Spleen (tissue), 13 donors: ENCODE data around the gene PER1. TPM values are rescaled to one million over a fixed set of nuclear protein-coding genes. Genes with fewer than 3 reads are reported as not detected.
A peak's percentile ranks its signal among the peaks of the same experiment; 100 is the strongest.

ENCODE experiments used
- DNase-seq: peaks from one replicate; pipeline ENCODE4 v3.0.0-alpha.2; 2020
- H3K27ac ChIP-seq, 8 donors: fragments of 200-600 bp; sonication (generic) in 7 of 8; 1 replicate in 4 of 8; 2 replicates in 4 of 8; pipeline versions ENCODE4 v1.5.0 to v1.8.0; 2016 to 2021; ENCODE audit warnings: inconsistent platforms in 4 of 8, mild to moderate bottlenecking in 4 of 8, moderate library complexity in 1 of 8
- H3K27me3 ChIP-seq, 7 donors: fragments of 200-600 bp; sonication (generic) in 6 of 7; replicated peaks in 1 of 7; 1 replicate in 4 of 7; 2 replicates in 3 of 7; pipeline versions ENCODE4 v1.5.0 to v1.8.0; 2016 to 2021; ENCODE audit warnings: inconsistent platforms in 3 of 7, mild to moderate bottlenecking in 1 of 7
- H3K36me3 ChIP-seq, 6 donors: fragments of 200-600 bp; sonication (generic) in 5 of 6; 1 replicate in 4 of 6; 2 replicates in 2 of 6; pipeline versions ENCODE4 v1.5.0 to v1.8.0; 2016 to 2021; ENCODE audit warnings: inconsistent platforms in 2 of 6
- H3K4me1 ChIP-seq, 6 donors: fragments of 200-600 bp; sonication (generic) in 5 of 6; 1 replicate in 3 of 6; 2 replicates in 3 of 6; pipeline versions ENCODE4 v1.5.0 to v1.8.0; 2016 to 2021; ENCODE audit warnings: inconsistent platforms in 3 of 6
- H3K4me3 ChIP-seq, 8 donors: fragments of 200-600 bp; sonication (generic) in 7 of 8; 1 replicate in 4 of 8; 2 replicates in 4 of 8; pipeline versions ENCODE4 v1.5.0 to v1.8.0; 2016 to 2021; ENCODE audit warnings: inconsistent platforms in 4 of 8, mild to moderate bottlenecking in 4 of 8, moderate library complexity in 2 of 8
- H3K9me3 ChIP-seq, 8 donors: fragments of 200-600 bp; sonication (generic) in 7 of 8; 1 replicate in 4 of 8; 2 replicates in 4 of 8; pipeline versions ENCODE4 v1.5.0 to v1.8.0; 2016 to 2021; ENCODE audit warnings: inconsistent platforms in 4 of 8
- CTCF ChIP-seq, 11 experiments: fragments of 200-600 bp in 7 of 11; fragments of 450-650 bp in 4 of 11; sonication (generic) in 4 of 11; IDR thresholded peaks in 8 of 11; conservative IDR thresholded peaks in 3 of 11; 1 replicate in 7 of 11; 2 replicates in 4 of 11; pipeline versions ENCODE4 v1.4.0 to v1.8.0; 2016 to 2021; ENCODE audit warnings: antibody characterized with exemption in 11 of 11, inconsistent platforms in 4 of 11, mild to moderate bottlenecking in 1 of 11
- POLR2A ChIP-seq, 3 donors: fragments of 450-650 bp; IDR thresholded peaks; one replicate each; pipeline ENCODE4 v1.5.1; 2017; ENCODE audit warnings: antibody characterized with exemption in 3 of 3, mild to moderate bottlenecking in 1 of 3
- POLR2AphosphoS5 ChIP-seq, 3 donors: sonication (generic); formaldehyde crosslinking; IDR thresholded peaks; one replicate each; pipeline ENCODE4 v1.5.1; 2017; ENCODE audit warnings: antibody characterized with exemption in 3 of 3
- WGBS, 5 donors: extraction: QIAGEN DNeasy Blood & Tissue Kit in 3 of 5; methylation state at CpG; one replicate each; pipeline versions ENCODE4 v1.1.5 to v1.1.7; 2013 to 2018; 5-methylcytosine and 5-hydroxymethylcytosine counted together
- intact Hi-C: fragments of 100-400 bp; cut with DNase I; formaldehyde crosslinking; loops from one replicate; pipeline ENCODE4 v1.15.0; 2023; ENCODE audit warnings: low total_unique reads
- long read RNA-seq, 2 donors: transcript quantifications; one replicate each; lab custom pipeline, GENCODE V29; 2026
- polyA plus RNA-seq, 3 donors: library from polyadenylated mRNA; stranded (reverse); fragments of 200-250 nt; gene quantifications; one replicate each; pipeline ENCODE4 v1.2.1, GENCODE V29; 2013
- total RNA-seq, 7 donors: library from RNA; depleted of rRNA in 3 of 7; stranded (reverse); fragments of >200 nt in 3 of 7; fragmentation: NEBNext Ultra II Directional in 4 of 7; extraction: Animal tissue kit (Norgen Biotek cat#: 25700) in 4 of 7; gene quantifications; one replicate each; pipeline versions ENCODE4 v1.1.0 to v1.2.1, GENCODE V29; 2016 to 2021
- donor health status: healthy with polysubstance abuse.
- donor health status: DM: no; HTN: no; CAD: no; lungs with moderate emphysema.
- donor health status: DM: no; HTN: no; CAD: no.
- donor health status: Bipolar disorder and iron deficiency.
- donor health status: healthy.
- donor health status: DM: no; HTN: no; CAD: no.
- donor health status: DM: yes; HTN: yes; CAD: no.

Gene PER1
- total RNA-seq (100 to 1,000 TPM in 2 of 7 donors, 10 to 100 TPM in 5; 68.0 to 213 (median 73.5) TPM), polyA plus RNA-seq (10 to 100 TPM; 12.6 to 83.0 (median 17.5) TPM)
- long read RNA-seq, donor 1, partial matches to known transcripts = 0 of 7 reads
- long read RNA-seq, donor 1, other reads (novel, unspliced or antisense) = 0 of 7 reads
- long read RNA-seq, donor 2, partial matches to known transcripts = 0 of 2 reads
- long read RNA-seq, donor 2, other reads (novel, unspliced or antisense) = 0 of 2 reads

- intact Hi-C loops = no loop called here
- H3K36me3 ChIP-seq = peaks cover 16 to 49% (median 32%) of the 10 kb centered on the region in 6 donors
- TF ChIP-seq POLR2A (IDR thresholded peaks at IDR 0.05) (peak; percentile 87 to 97 (median 92)), POLR2AphosphoS5 (IDR thresholded peaks at IDR 0.05) (peak; percentile 98 to 100 (median 99)), CTCF (IDR thresholded peaks at IDR 0.05 in 8 of 11, conservative IDR thresholded peaks at IDR 0.05 in 3 of 11) (peak in 2 of 11 experiments; percentile 6 to 11)
- H3K27ac ChIP-seq = peak within 1 kb of the TSS; percentile 96 to 100 (median 98)
- WGBS, 5 donors = 5 to 24% (median 8%) methylated on average over 16 to 42 of the region's 42 CpGs
- peak; percentile 96 for DNase-seq
- peaks cover 41 to 82% (median 65%) of the 10 kb centered on the region in 6 donors for H3K4me1 ChIP-seq
- no peaks in the 10 kb centered on the region for H3K27me3 ChIP-seq
- H3K4me3 ChIP-seq = peak within 1 kb of the TSS; percentile 42 to 79 (median 66)
- no peaks in the 10 kb centered on the region for H3K9me3 ChIP-seq
Measured at GRCh38 chr17:8152112-8152775, at the start of gene PER1. PER1 (minus strand) TSS chr17:8152404; CDS start chr17:8150706, 1,698 bp downstream.

GRCh38 chr17:8192070-8192815, 40.0 kb upstream of the PER1 start:
- DNase-seq = no peak
- Histone ChIP-seq H3K27ac (peak overlapping the region; percentile 75 to 97 (median 84)), H3K27me3 (no peaks in the 10 kb centered on the region), H3K9me3 (no peaks in the 10 kb centered on the region), H3K4me1 (peaks cover 23 to 57% (median 46%) of the 10 kb centered on the region in 6 donors), H3K4me3 (peak overlapping the region in 5 of 8 donors; percentile 4 to 64 (median 16)), H3K36me3 (no peaks in the 10 kb centered on the region)
- TF ChIP-seq CTCF (IDR thresholded peaks at IDR 0.05 in 8 of 11, conservative IDR thresholded peaks at IDR 0.05 in 3 of 11) (no peak), POLR2A (IDR thresholded peaks at IDR 0.05) (peak in 1 of 3 donors; percentile 67), POLR2AphosphoS5 (IDR thresholded peaks at IDR 0.05) (peak in 1 of 3 donors; percentile 89)
- intact Hi-C loops = no loop called here
- WGBS, 5 donors = 17 to 32% (median 27%) methylated on average over 12 of the region's 12 CpGs

- intact Hi-C loops = no loop called here
- WGBS, 5 donors = 37 to 51% (median 40%) methylated on average over 6 of the region's 6 CpGs
- Histone ChIP-seq H3K36me3 (no peaks in the 10 kb centered on the region), H3K4me1 (peaks cover 23 to 71% (median 60%) of the 10 kb centered on the region in 6 donors), H3K4me3 (peak overlapping the region in 5 of 8 donors; percentile 71 to 87 (median 79)), H3K27ac (peak overlapping the region; percentile 89 to 97 (median 96)), H3K27me3 (no peaks in the 10 kb centered on the region), H3K9me3 (no peaks in the 10 kb centered on the region)
- no peak for DNase-seq
- TF ChIP-seq CTCF (IDR thresholded peaks at IDR 0.05 in 8 of 11, conservative IDR thresholded peaks at IDR 0.05 in 3 of 11) (no peak), POLR2AphosphoS5 (IDR thresholded peaks at IDR 0.05) (no peak), POLR2A (IDR thresholded peaks at IDR 0.05) (no peak)
Measured at GRCh38 chr17:8190506-8190905, 38.3 kb upstream of the PER1 start.
